ENCODE data around the gene MILR1.

The MILR1 gene

DNA sequence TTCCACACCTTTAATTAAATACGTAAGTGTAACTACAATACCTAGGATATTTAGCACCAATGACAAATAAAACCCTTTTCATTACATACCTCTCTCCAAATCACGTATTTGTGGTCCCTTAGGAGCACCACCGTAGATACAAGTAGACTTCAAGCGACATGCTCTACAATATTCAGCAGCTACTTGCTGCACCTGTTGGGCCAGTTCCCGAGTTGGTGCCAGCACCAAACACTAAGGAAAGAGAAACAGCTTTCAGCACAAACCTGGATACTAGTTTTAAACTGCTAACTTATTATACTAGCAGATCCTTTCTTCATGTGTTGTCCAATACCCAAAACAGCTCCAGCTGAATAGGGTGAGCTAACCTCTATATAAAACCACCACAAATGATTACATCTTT, 54.4 kb downstream of the MILR1 start:
- no peak for DNase-seq (ENCODE audit: low read depth, low spot score)

DNA sequence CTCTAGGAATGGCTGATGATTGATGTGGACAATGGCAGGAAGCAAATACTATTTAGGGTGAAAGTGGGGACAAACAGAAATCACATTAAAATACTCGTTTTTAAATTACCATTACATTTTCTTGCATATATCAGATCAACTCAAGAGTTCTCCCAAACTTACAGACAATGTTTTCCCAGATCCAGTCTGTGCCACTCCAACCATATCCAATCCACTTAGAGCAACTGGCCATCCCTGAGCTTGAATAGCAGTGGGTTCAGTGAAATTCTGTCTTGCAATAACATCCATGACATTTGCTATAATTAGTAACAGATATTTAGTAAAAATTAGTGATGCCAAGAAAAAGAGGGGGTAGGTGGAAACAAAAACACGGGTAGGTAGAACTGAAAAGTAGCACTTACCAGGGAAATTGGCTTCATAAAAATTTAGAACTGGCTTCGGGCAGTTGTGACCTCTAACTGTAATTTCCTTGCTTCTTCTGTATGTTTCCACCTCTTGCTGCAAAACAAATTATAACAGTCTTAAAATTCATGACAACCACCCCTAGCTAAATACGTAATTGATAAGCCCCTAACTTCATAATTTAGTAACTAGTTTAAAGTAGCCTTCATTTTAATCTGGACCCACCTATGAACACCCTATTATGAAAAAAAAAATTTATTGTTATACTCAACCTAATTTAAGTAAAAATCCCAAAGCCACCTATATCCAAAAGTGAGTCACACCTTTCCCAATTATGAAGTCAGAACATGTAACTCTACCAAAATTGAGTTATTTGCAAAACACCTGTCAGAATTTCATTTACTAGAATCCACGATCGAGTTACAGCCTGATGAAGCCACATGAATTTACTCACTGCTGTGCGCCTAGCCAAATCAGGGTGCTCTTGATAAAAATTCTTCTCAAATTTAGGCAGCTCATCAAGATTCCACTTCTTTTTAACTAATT, 55.2 kb downstream of the MILR1 start:
- no peak for DNase-seq (ENCODE audit: low read depth, low spot score)

DNA sequence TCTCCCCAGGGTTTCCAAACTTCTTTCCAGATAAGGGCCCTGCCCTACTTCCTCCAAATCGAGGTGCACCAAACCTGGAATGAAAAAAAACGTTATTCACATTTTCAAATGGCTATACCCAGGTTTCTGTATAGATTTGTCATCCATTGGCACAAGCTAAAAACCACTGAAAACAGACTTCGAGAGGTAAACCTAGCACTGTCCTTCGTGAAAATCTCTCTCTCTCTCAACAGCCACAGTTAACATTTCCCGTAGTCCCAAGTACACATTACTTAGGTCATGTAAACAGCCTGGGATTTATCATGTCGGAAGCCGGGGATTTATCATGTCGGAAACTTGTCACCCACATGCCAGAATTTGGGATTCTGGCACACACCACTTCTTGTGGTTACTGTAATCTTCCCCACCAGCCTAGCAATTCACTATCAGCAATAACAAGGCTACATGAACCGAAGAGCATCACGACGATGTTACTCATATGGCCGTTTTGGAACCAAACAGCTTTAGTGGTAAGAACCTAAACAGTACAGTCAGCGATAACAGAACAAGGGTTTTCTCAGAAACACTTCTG, 55.9 kb downstream of the MILR1 start:
- no peak for DNase-seq (ENCODE audit: low read depth, low spot score)

DNA sequence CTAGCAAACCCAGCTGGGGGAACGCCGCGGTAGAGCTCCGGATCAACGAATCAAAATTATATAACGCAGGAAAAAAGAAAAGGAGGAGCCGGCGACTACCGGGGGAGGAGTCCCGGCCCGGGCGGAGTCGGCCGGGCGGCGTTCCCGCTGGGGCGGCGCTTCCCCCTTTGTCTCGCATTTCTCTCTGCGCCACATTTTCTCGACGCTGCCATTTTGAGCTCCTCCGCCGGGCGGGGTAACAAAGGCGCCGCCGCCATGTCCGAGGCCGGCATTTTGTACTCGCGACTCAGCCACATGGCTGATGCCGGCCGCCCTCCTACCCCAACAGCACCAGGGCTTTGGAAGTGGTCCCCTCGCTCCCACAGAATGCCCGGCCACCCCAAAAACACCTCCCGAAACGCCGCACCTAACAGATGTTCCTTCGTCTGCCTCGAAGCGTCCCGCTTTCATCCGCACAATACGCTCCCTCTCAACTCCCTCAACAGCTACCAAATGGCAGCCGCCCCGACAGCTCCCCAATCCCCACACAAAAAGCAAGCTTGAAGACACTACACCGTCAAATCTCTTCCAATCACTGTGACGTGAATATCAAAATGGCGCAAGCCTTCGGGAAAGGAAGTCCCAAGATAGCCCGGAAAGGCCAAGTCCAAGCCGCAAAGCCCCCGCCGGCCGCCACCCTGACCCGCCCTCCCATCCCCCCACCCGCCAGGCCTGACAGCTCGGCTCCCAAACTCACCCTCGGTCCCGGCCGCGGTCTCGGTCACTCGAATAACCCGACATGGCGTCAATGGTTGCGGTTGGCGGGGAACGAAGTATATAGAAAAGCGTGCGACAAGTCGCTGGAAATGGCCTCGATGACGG, 56.7 kb downstream of the MILR1 start:
- DNase-seq (ENCODE audit: low read depth, low spot score): no peak

DNA sequence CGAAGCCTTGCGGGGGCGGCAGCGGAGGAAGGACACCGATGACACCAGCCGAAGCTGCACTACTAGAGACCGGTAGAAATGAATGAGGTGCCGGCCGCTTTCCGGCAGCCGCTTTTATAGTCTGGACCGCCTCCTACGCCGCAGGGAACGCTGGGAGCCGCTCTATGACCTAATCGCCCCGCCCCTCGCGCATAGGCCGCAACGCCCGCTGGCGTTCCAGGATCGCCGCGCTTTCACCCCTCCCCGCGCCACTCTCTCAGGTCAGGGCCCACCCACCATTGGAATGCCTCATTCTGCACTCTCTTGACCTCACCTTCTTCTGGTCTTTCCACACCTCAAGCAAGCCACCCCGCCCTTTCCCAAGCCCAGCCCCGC, 57.3 kb downstream of the MILR1 start, which contains the start of gene DDX5:
Gene DDX5 (minus strand): TSS at position 89 of the 375 bp plus-strand sequence. CDS start 170 bp downstream, outside the sequence.
- DNase-seq (ENCODE audit: low read depth, low spot score): peak; percentile 78

DNA sequence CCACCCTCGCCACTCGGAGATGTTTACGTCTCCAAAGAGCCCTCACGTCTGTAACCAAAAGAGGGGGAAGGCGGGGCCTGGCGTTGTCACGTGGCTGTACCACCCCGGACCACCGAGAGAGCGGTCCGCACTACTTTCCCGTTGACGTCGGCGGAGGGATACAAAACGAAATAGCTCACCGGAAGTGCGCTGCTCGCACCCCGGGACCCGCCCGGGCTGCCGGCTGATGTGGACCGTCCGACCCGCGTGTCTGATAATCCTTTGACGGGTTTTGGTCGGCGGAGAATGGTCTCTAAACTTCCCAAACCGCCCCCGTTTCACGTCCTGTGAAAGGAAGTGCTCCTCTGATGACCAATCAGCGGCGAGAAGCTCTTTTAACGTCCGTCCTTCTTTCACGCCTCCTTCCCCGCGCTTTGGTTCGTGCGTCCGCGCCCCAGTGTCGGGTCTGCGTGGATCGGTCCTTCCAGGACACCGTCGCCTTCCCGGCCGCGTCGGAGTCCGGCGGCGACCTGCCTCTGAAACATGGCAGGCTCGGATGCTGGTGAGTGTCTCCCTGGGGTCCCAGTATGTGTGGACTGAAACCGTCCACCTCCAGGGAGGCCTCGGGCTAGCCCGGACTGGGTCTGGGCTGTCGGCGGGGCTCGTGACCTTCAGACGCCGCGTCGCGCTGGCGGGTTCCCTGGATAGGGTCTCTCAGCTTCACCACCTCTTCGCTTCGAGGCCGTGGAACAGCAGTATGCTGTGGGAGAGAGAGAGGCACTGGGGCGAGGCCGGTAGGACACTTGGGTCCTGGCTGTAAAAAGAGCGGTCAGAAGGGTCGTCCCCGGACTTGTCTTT, 57.9 kb downstream of the MILR1 start, which contains the start of gene CEP95:
Gene CEP95 (plus strand): TSS at position 402 of the 837 bp plus-strand sequence. CDS start 121 bp downstream, at position 523.
- peak; percentile 88 for DNase-seq (ENCODE audit: low read depth, low spot score)

DNA sequence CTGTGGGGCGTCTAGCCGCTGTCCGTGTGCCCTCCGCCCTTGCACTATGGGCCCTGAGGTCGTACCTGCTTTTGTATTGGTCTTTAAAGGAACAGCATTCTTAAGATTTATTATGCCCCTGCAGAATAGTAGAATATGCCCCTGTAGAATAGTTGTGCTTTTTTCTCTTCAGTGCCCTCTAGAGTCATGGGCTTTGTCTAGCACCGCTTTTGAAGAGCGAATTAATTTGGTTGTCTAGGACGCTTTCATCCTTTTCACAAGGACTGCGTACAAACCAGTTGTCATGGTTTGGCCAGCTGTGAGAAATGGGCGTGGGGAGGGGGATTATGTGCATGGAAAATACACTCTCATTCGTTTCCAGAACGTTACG, 58.5 kb downstream of the MILR1 start:
- no peak for DNase-seq (ENCODE audit: low read depth, low spot score)

DNA sequence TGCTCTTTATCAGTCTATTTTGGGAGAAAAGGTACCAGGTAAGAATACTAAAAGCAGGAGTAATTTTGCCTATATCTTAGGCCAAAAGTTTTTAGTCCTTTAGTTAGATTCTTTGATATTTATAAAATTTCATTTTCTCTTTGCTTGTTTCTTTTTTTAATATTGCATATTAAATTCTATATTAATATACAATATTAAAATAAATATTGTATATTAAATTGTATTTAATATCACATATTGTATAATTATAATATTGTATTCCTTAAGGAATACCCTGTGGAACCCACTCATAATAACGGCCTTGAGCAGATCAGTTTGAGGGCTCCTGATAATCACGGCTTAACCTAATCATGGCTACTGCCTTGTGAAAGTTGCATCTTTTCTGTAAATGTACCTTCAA, 59.8 kb downstream of the MILR1 start:
- DNase-seq (ENCODE audit: low read depth, low spot score): no peak

DNA sequence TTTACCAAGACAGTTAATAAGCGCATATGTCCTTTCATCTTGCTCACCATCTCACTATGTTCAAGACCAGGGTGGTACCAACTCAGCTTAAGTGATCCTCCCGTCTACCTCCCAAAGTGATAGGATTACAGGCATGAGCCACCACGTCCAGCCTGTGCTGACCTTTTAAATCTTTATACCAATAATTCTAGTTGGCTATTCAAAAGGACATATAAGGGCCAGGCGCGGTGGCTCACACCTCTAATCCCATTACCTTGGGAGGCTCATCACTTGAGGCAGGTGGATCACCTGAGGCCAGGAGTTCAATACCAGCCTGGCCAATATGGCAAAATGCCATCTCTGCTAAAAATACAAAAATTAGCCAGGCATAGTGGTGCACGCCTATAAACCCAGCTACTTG, 60.3 kb downstream of the MILR1 start:
- DNase-seq (ENCODE audit: low read depth, low spot score): no peak

DNA sequence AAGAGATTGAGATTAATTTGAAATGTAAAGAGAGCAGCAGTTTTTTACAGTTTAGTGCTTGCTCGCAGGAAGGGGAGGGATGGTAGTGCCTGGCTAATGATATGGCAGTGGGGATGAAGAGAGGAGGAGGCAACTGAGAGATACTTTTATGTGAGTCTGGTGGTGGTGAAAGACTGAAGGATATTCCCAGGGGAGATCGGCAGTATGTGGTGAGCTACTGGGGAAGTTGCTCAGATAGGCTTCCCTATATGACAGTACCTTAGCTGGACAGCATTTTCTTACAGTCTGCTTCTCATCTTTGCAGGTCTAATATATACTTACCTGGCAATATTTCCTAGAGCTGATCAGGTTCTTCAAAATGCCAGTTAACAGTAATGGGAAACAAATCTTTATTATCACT, 66.5 kb downstream of the MILR1 start:
- DNase-seq (ENCODE audit: low read depth, low spot score): no peak

DNA sequence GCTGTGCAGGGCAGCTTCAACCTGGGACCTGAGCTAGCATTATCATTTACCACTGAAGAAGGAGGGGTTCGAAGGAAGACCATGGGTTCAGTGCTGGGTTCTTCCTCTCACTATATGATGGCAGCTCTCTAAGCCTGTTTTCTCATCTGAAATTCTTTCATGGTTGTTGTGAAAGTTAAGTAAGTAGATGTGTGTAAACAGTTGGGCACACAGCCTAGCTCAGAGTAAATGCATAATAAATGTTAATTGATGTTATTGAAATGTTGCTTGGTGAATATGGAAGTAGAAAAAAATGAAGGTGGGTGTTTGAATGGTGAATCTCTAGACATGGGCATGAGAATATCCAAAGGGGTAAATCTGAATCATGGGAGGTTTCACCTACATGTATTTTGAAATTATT, 66.9 kb downstream of the MILR1 start:
- DNase-seq (ENCODE audit: low read depth, low spot score): no peak
